A673 (cell line): ENCODE measurements around the gene CCDC191. TPM values are rescaled to one million over a fixed set of nuclear protein-coding genes. Genes with fewer than 3 reads are reported as not detected.

Experiments used
- BruUV-seq: library from RNA; stranded (reverse); fragments of 400-500 nt; replicated peaks from 2 replicates; lab custom pipeline; 2021; lab: Mats Ljungman, UMichigan
- CTCF ChIA-PET: fragments of 300-600 bp; sonication (Branson Sonifier 250); formaldehyde crosslinking; loops from one replicate; lab custom pipeline; 2022; ENCODE audit warnings: antibody characterized with exemption; lab: Charles Lee
- POLR2A ChIA-PET: fragments of 300-600 bp; sonication (Branson Sonifier 250); formaldehyde crosslinking; loops from one replicate; lab custom pipeline; 2022; ENCODE audit warnings: antibody characterized with exemption; ENCODE audit not compliant: low non-redundant PET; lab: Charles Lee
- DNase-seq: peaks from one replicate; pipeline ENCODE4 v3.0.0-alpha.2; 2015; ENCODE audit warnings: low spot score
- H3K27ac ChIP-seq: fragments of 200-600 bp; sonication (generic); 2 replicates; pipeline ENCODE4 v1.5.1; 2016; ENCODE audit warnings: mixed run types, low read depth, mild to moderate bottlenecking, mixed read lengths, antibody characterized with exemption, low read length; ENCODE audit not compliant: poor library complexity, severe bottlenecking
- H3K27me3 ChIP-seq: fragments of 200-600 bp; sonication (generic); replicated peaks from 2 replicates; pipeline ENCODE4 v1.6.1; 2017; ENCODE audit warnings: mixed run types, low read depth, mild to moderate bottlenecking, mixed read lengths, antibody characterized with exemption, low read length; ENCODE audit not compliant: insufficient read depth, poor library complexity
- H3K36me3 ChIP-seq: fragments of 200-600 bp; sonication (generic); 2 replicates; pipeline ENCODE4 v1.6.1; 2016; ENCODE audit warnings: mixed run types, mild to moderate bottlenecking, mixed read lengths, antibody characterized with exemption, low read length; ENCODE audit not compliant: insufficient read depth, poor library complexity, severe bottlenecking
- H3K4me1 ChIP-seq: fragments of 200-600 bp; sonication (generic); 2 replicates; pipeline ENCODE4 v1.6.1; 2017; ENCODE audit warnings: mixed run types, mild to moderate bottlenecking, mixed read lengths, antibody characterized with exemption, low read length; ENCODE audit not compliant: insufficient read depth, poor library complexity, severe bottlenecking
- H3K4me3 ChIP-seq: fragments of 200-600 bp; sonication (generic); 2 replicates; pipeline ENCODE4 v1.5.1; 2016; ENCODE audit warnings: low read depth, mixed run types, mild to moderate bottlenecking, mixed read lengths, low read length; ENCODE audit not compliant: poor library complexity, severe bottlenecking
- H3K9me3 ChIP-seq: fragments of 200-600 bp; sonication (generic); 2 replicates; pipeline ENCODE4 v1.6.1; 2016; ENCODE audit warnings: mixed run types, low read depth, mild to moderate bottlenecking, mixed read lengths, antibody characterized with exemption, low read length; ENCODE audit not compliant: poor library complexity, severe bottlenecking
- EZH2 ChIP-seq: fragments of 200-600 bp; sonication (generic); IDR thresholded peaks from 2 replicates; pipeline ENCODE4 v1.6.1; 2017; ENCODE audit warnings: borderline replicate concordance, low read depth, mild to moderate bottlenecking, mixed read lengths, antibody characterized with exemption, low read length; ENCODE audit not compliant: poor library complexity, severe bottlenecking
- intact Hi-C: fragments of 100-400 bp; cut with micrococcal nuclease; formaldehyde crosslinking; loops from one replicate; pipeline ENCODE4 v1.10.0; 2022; ENCODE audit not compliant: unreplicated experiment
- total RNA-seq: library from RNA; stranded (reverse); gene quantifications from 2 replicates; pipeline ENCODE4 v1.2.3, GENCODE V29; 2021
- TF ChIP-seq, protein P1 (sequence below): fragments of 300-800, 200-600 bp; sonication (generic); conservative IDR thresholded peaks from 2 replicates; pipeline ENCODE4 v1.5.1; 2017; ENCODE audit warnings: low read depth, mild to moderate bottlenecking, antibody characterized with exemption, low read length, moderate library complexity, mixed read lengths

CCDC191 gene
- total RNA-seq, 1 experiment from 2014 or later: 1.1 TPM

DNA sequence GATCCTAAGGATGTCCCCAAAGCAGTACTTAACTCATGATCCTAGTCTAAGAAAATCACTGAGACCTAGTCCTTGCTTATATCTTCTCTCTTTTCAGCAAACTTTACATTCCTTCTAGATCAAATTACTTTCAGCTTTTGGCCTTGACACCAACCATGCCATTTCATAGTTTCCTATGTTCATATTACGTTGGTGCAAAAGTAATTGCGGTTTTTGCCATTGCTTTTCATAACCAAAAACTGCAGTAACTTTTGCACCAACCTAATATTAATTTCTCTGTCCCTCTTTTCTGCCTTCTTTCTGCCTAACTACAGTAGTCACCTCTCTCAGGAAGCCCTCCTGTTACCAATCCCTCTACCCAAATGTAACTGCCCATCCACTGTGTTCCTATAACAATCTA lies 36.8 kb downstream of the CCDC191 start:
- TF ChIP-seq, protein P1, sequence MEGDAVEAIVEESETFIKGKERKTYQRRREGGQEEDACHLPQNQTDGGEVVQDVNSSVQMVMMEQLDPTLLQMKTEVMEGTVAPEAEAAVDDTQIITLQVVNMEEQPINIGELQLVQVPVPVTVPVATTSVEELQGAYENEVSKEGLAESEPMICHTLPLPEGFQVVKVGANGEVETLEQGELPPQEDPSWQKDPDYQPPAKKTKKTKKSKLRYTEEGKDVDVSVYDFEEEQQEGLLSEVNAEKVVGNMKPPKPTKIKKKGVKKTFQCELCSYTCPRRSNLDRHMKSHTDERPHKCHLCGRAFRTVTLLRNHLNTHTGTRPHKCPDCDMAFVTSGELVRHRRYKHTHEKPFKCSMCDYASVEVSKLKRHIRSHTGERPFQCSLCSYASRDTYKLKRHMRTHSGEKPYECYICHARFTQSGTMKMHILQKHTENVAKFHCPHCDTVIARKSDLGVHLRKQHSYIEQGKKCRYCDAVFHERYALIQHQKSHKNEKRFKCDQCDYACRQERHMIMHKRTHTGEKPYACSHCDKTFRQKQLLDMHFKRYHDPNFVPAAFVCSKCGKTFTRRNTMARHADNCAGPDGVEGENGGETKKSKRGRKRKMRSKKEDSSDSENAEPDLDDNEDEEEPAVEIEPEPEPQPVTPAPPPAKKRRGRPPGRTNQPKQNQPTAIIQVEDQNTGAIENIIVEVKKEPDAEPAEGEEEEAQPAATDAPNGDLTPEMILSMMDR: no peak
- TF ChIP-seq EZH2: no peak
- Histone ChIP-seq H3K36me3 (no peaks in the 10 kb centered on the region), H3K4me1 (no peaks in the 10 kb centered on the region), H3K27me3 (no peaks in the 10 kb centered on the region), H3K4me3 (no peak overlapping the region), H3K9me3 (no peaks in the 10 kb centered on the region), H3K27ac (no peak overlapping the region)
- DNase-seq: no peak
- ChIA-PET POLR2A (no interaction called here), CTCF (no interaction called here)
- no TSS peak for BruUV-seq
- intact Hi-C loops: no loop called here

DNA sequence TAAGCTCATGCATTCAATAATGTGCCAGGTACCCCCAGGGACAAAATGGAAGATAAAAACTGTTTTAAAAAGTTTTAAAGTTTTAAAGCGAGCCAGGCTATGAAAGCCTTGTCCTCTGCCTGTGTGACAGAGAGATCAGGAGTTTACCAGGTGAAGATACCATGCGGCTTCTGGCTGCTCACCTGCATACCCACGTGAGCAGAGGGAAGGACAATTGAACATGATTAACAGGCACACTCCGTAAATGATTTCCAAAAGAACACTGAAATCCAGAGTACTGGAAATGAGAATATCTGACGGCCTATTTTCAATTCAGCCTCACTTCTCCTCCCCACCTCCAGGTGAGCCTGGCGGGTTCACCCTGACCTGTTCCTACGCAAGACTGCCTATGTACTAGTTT lies 42.1 kb downstream of the CCDC191 start:
- Histone ChIP-seq H3K4me3 (no peak overlapping the region), H3K4me1 (no peaks in the 10 kb centered on the region), H3K27ac (no peak overlapping the region), H3K36me3 (no peaks in the 10 kb centered on the region), H3K9me3 (no peaks in the 10 kb centered on the region), H3K27me3 (no peaks in the 10 kb centered on the region)
- ChIA-PET POLR2A (no interaction called here), CTCF (no interaction called here)
- intact Hi-C loops: no loop called here
- BruUV-seq: no TSS peak
- no peak for DNase-seq
- TF ChIP-seq, protein P1: no peak
- TF ChIP-seq EZH2: no peak

DNA sequence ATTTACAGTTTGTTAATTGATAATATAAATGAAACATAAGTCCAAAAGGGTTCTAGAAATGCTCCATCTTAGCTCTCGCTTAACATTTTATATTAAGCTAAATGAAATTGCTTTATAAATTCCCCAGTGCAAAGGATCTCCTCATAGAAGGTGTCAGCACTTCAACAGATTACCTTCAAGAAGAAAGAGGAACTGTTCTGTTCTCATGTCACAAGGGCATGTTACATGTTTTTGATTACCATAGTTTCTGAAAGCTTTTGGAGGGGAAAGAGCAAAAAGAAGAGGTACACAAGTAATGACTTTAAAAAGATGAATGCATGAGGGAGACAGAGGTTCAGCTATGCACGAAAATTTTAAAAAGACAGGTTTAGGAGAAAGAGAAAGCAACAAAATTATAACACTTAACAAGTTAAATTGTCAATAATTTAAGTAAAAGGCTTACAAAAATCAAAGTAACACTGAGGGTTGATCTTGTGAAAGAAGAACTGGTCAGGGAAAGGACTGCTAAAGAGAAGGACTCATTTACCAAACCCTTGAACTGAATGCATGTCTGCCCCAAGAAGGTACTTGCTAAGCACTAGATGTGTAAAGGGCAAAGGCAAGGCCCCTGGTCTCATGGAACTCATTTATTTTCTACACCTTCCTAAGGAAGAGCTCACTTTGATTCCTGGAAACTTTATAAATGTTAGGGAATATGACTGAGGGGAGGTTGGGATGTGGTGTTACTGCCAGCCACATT lies 45.1 kb downstream of the CCDC191 start:
- Histone ChIP-seq H3K27ac (no peak overlapping the region), H3K4me3 (no peak overlapping the region), H3K9me3 (no peaks in the 10 kb centered on the region), H3K27me3 (no peaks in the 10 kb centered on the region), H3K4me1 (no peaks in the 10 kb centered on the region), H3K36me3 (no peaks in the 10 kb centered on the region)
- intact Hi-C loops: no loop called here
- no peak for DNase-seq
- CTCF ChIA-PET: no interaction called here
- TF ChIP-seq, protein P1: no peak
- no peak for TF ChIP-seq EZH2
- no TSS peak for BruUV-seq
- POLR2A ChIA-PET: no interaction called here
